ENCODE data around the gene PRMT2. TPM values are rescaled to one million over a fixed set of nuclear protein-coding genes. Genes with fewer than 3 reads are reported as not detected.
A peak's percentile ranks its signal among the peaks of the same experiment; 100 is the strongest.

PRMT2 gene
- total and polyA plus RNA-seq, 11 donors = 27.3 to 74.8 (median 53.1) TPM

DNA sequence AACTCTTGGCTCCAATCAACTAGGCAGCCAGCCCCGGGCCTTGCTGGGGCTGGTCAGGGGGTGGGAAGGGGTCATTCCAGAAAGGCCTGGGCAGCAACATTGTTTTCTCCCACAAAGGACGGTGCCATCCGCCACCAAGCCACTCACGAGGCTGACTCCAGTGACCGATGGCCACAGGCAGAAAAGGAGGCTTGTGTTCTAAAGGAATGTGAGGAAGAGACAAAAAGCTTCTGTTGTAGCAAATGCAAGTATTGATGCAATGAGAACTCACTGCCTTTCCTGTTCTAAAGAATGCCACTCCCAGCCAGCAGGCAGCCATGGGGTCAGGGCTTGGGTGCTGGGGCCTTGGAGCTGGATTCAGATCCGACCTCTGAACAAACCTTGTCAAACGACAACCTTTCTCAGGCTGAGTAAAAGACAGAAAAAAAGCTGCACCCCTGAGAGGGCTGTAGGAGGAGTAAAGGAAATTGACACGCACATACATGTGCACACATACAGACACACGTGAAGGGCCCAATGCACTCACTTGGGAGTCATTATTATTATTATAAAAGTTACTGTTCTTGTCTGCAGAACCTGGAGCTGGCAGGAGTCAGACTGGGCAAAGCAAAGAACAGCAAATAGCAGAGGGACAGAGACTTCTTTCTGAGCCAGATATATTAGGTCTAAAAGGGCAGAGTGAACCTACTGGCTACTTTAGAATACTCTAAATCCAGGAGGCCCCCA, 13.9 kb upstream of the PRMT2 start:
- Histone ChIP-seq H3K36me3 (no peaks in the 10 kb centered on the region), H3K27ac (peak overlapping the region in 4 of 12 donors; percentile 29 to 83 (median 44)), H3K27me3 (no peaks in the 10 kb centered on the region), H3K4me1 (peaks cover 0 to 35% (median 0%) of the 10 kb centered on the region in 12 donors), H3K4me3 (no peak overlapping the region), H3K9me3 (peaks cover 0 to 21% (median 11%) of the 10 kb centered on the region in 12 donors)
- intact Hi-C loops (cut with DNase I) = no loop called here
- 77 to 85% (median 83%) methylated on average over 9 of the region's 9 CpGs for WGBS, 4 donors
- ATAC-seq = peak in 1 of 4 donors; percentile 26
- no peak for DNase-seq
- TF ChIP-seq POLR2A (IDR thresholded peaks at IDR 0.05) (no peak), CTCF (IDR thresholded peaks at IDR 0.05) (no peak)

GRCh38 chr21:46622226-46622625, 13.2 kb upstream of the PRMT2 start:
- Histone ChIP-seq H3K4me1 (peaks cover 0 to 41% (median 0%) of the 10 kb centered on the region in 12 donors), H3K9me3 (peaks cover 0 to 21% (median 11%) of the 10 kb centered on the region in 12 donors), H3K4me3 (no peak overlapping the region), H3K27me3 (no peaks in the 10 kb centered on the region), H3K27ac (peak overlapping the region in 4 of 12 donors; percentile 45 to 83 (median 54)), H3K36me3 (no peaks in the 10 kb centered on the region)
- ATAC-seq (peak; percentile 63 to 89 (median 82)), DNase-seq (peak; percentile 33 to 74 (median 46))
- WGBS, 4 donors = 52 to 72% (median 66%) methylated on average over 4 of the region's 4 CpGs
- intact Hi-C loops (cut with DNase I) = no loop called here
- TF ChIP-seq POLR2A (IDR thresholded peaks at IDR 0.05) = no peak

- Histone ChIP-seq H3K27ac (no peak overlapping the region), H3K4me1 (peaks cover 0 to 40% (median 0%) of the 10 kb centered on the region in 12 donors), H3K27me3 (no peaks in the 10 kb centered on the region), H3K9me3 (peaks cover 0 to 21% (median 11%) of the 10 kb centered on the region in 12 donors), H3K36me3 (no peaks in the 10 kb centered on the region), H3K4me3 (no peak overlapping the region)
- intact Hi-C loops (cut with DNase I) = no loop called here
- WGBS, 4 donors = 74 to 88% (median 83%) methylated on average over 16 of the region's 16 CpGs
- ATAC-seq (no peak), DNase-seq (no peak)
- TF ChIP-seq POLR2A (IDR thresholded peaks at IDR 0.05) = no peak
- no peak for TF ChIP-seq CTCF (IDR thresholded peaks at IDR 0.05)
Measured at GRCh38 chr21:46624050-46624449, 11.4 kb upstream of the PRMT2 start.

DNA sequence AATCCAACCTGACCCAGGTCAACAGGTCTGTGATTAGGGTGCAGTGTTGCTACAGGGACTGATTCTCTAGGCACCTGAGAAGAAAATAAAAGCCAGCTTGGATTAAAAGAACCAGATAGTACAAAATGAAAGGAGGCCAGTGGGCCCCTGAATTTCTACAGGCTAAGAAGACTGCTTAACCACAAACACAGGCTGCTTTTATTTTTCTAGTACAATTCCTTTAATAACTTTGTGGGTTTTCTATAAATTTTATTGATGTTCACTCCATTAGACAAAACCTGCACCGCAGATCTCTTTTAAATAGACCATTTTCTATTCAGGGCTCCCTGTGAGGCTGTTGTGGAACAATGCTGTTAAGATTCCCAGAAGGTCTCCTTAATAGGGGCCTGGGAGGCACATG, 9.7 kb upstream of the PRMT2 start:
- H3K36me3 ChIP-seq = no peaks in the 10 kb centered on the region
- peaks cover 0 to 38% (median 0%) of the 10 kb centered on the region in 12 donors for H3K4me1 ChIP-seq
- 75 to 85% (median 83%) methylated on average over 1 of the region's 1 CpG for WGBS, 4 donors
- TF ChIP-seq POLR2A (IDR thresholded peaks at IDR 0.05) (no peak), CTCF (IDR thresholded peaks at IDR 0.05) (no peak)
- no peaks in the 10 kb centered on the region for H3K27me3 ChIP-seq
- ATAC-seq (no peak), DNase-seq (no peak)
- H3K27ac ChIP-seq = no peak overlapping the region
- no peak overlapping the region for H3K4me3 ChIP-seq
- intact Hi-C loops (cut with DNase I) = no loop called here
- peaks cover 0 to 21% (median 11%) of the 10 kb centered on the region in 12 donors for H3K9me3 ChIP-seq

Data from heart left ventricle (tissue), 16 donors.